Effector memory CD4-positive, alpha-beta T cell (primary cell): ENCODE measurements around the gene AKAP8L.

Experiments
- DNase-seq, 3 donors: peaks; one replicate each; pipeline ENCODE4 v3.0.0-alpha.2; 2020
- H3K27ac ChIP-seq: 2 replicates; pipeline ENCODE4 v1.7.0; 2013; ENCODE audit warnings: mild to moderate bottlenecking, low read length, moderate library complexity; ENCODE audit not compliant: insufficient read depth, poor library complexity, severe bottlenecking
- H3K27me3 ChIP-seq: replicated peaks from 2 replicates; pipeline ENCODE4 v1.7.0; 2013; ENCODE audit warnings: mild to moderate bottlenecking, low read length; ENCODE audit not compliant: insufficient read depth, control insufficient read depth, poor library complexity, severe bottlenecking
- H3K36me3 ChIP-seq: 2 replicates; pipeline ENCODE4 v1.7.0; 2013; ENCODE audit warnings: mild to moderate bottlenecking, low read length, moderate library complexity; ENCODE audit not compliant: control insufficient read depth, insufficient read depth
- H3K4me1 ChIP-seq: 2 replicates; pipeline ENCODE4 v1.7.0; 2013; ENCODE audit warnings: low read length, mild to moderate bottlenecking; ENCODE audit not compliant: control insufficient read depth, insufficient read depth, poor library complexity, severe bottlenecking
- H3K4me3 ChIP-seq: 2 replicates; pipeline ENCODE4 v1.7.0; 2013; ENCODE audit warnings: low read length, low read depth, mild to moderate bottlenecking; ENCODE audit not compliant: insufficient read depth, poor library complexity, severe bottlenecking
- H3K9me3 ChIP-seq: 2 replicates; pipeline ENCODE4 v1.7.0; 2013; ENCODE audit warnings: mild to moderate bottlenecking, low read length, moderate library complexity; ENCODE audit not compliant: control insufficient read depth

Gene AKAP8L

DNA sequence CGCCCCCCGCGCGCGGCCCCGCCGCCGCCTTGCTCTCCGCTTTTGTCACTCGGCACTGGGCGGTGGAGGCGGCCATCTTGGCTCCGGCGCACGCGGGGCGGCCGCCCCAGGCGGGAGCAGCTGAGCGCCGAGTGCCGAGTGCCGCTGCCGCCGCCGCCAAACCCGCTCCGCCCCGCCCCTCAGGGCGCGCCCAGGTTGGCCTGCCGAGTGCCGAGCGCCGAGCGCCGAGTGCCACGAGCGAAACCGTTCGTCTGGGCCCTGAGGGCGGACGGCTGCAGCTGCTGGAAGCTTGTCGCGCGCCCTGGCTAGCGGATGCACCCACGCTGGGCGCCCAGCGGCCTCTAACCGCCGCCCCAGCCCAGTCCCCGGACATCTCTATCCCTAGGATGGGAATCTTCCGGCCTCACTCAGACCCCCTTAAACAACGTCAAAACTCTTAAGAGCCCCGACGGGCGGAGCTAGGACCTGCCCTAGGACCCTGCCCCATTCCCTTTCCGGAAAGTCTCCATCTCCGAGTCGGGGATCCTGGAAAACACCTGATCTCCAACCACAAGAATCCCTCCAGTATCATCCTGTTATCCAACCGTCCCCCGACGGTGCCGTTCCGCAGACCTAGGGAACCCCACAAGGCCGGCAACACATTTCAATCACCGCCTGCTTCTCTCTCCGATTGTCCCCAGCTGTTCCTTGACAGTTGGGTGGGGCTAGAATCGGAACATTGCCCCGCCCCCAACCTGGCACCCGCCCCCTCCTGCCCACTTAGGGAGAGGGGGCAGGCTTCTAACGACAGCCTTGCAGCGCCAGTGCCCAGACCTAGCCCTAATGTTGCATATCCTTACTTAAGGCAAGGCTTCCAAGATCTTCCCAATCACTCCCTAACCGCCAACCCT lies 14.1 kb upstream of the AKAP8L start:
- Histone ChIP-seq H3K4me1 (peaks cover 18% of the 10 kb centered on the region), H3K9me3 (no peaks in the 10 kb centered on the region), H3K27ac (peak overlapping the region; percentile 64), H3K36me3 (peaks cover 9% of the 10 kb centered on the region), H3K27me3 (no peaks in the 10 kb centered on the region), H3K4me3 (peak overlapping the region; percentile 60)
- DNase-seq: peak; percentile 82 to 86 (median 84)

DNA sequence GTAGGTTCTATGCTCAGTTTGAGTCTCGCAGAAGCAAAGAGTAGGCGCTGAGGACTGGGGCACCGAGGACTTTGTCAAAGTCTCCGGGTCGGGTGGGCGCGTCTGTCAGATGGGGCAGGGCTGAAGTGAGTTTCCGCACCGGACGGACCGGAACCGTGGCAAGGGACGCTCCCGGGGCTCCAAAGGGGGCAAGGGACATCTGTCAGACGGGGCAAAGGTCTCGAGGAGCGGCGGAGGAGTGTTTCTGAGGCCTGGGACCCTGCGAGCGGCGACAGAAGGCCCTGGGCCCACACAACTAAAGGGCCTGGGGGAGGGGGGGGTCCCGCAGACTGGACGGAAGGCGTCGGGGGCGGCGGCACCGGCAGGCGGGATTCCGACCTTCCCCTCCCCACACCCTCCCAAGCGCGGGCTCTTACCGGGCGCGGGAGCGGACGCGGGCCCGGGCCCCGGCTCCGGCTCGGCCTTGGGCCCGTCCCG lies 13.3 kb upstream of the AKAP8L start:
- no peak for DNase-seq
- H3K36me3 ChIP-seq: peaks cover 16% of the 10 kb centered on the region
- H3K27ac ChIP-seq: peak overlapping the region; percentile 66
- peak overlapping the region; percentile 63 for H3K4me3 ChIP-seq
- no peaks in the 10 kb centered on the region for H3K27me3 ChIP-seq
- H3K4me1 ChIP-seq: peaks cover 18% of the 10 kb centered on the region
- H3K9me3 ChIP-seq: no peaks in the 10 kb centered on the region

DNA sequence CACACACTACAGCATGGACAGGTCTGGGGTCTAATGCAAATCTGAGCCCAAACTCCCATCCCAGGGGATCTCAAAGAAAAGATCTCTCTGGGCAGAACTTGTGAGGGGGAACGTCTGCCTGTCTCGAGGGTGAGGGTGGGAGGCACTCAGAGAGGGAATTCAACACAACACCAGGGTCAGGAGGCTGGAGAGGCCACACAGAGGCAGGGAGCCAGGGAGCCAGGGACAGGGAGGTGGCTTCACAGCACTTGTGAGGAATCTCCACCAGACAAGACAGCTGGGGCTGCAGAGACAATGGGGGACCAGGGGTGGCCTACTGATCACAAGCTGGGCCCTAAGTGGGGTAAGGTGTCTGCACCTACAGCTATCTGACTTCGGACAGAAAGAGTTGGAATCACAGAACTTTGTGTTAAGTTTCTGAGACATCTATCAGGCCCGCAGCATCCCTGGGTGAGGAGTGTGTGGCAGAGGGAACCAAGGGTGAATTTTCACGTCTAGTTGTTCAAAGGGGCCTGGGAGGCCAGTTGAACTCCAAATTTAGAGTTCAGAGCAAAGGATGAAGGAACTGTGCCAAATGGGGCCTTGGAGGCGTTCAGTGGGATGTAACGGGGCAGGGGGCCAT lies 12.7 kb upstream of the AKAP8L start:
- H3K36me3 ChIP-seq: peaks cover 22% of the 10 kb centered on the region
- H3K4me3 ChIP-seq: peak overlapping the region; percentile 63
- H3K27ac ChIP-seq: peak overlapping the region; percentile 66
- no peaks in the 10 kb centered on the region for H3K9me3 ChIP-seq
- no peak for DNase-seq
- H3K4me1 ChIP-seq: peaks cover 18% of the 10 kb centered on the region
- H3K27me3 ChIP-seq: no peaks in the 10 kb centered on the region

DNA sequence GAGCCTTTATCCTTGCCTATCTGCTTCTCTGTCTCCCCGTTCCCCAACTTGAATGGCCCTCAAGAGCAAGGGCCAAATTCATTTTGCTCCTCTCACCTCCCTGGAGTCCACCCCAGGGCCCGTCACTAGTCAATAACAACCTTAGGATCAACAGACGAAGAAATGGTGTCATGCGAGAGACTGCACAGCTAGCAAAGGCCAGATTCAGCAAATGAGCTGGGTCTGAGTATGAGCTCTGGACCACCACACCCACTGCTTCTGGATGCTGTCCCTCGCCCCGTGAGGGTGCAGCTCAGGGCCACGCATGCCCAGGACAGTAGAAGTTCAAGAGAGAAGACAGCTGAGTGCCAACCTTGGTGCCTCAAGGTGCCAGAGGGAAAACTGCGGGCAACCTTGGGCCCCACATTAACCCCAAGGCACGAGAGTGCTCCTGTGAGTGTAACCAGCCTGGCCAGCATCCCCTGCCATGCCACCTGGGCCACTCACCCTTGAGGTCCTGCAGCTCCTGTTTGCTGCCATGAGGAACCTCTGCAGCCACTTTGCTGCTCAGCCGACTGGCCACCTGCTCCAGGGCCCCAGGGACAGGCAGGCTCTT lies 11.8 kb upstream of the AKAP8L start:
- H3K4me1 ChIP-seq: peaks cover 18% of the 10 kb centered on the region
- H3K27me3 ChIP-seq: no peaks in the 10 kb centered on the region
- peaks cover 26% of the 10 kb centered on the region for H3K36me3 ChIP-seq
- H3K9me3 ChIP-seq: no peaks in the 10 kb centered on the region
- no peak overlapping the region for H3K4me3 ChIP-seq
- DNase-seq: no peak
- no peak overlapping the region for H3K27ac ChIP-seq

DNA sequence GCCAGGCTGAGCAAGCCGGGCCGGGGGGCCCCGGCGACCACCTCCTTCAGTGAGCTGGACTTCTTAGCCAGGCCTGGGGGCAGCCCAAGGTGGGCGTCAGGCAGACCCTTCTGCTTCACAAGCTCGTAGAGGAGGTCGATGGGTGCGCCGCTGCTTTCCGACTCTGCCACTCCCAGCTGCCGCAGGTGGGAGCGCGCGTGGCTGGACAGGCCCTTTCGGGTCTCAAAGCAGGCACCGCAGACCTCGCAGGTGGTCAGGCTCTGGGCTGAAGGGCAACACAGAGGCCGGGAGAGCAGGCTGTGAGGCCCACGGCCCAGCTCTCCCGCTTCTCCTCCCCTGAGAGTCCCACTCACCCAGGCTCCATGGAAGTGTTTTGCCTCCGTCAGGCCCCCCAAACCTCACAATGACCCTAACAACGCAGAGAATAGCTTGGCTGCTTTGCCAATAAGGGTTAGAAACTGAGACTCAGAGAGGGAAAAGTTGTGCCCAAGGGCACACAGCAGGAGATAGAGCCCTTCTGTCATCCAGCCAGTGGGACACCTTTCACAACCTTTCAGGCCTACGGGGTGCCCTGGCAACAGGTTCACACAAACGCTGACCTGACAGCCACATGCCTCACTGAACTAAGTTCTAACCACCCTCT lies 11.2 kb upstream of the AKAP8L start:
- Histone ChIP-seq H3K4me3 (no peak overlapping the region), H3K36me3 (peaks cover 32% of the 10 kb centered on the region), H3K9me3 (no peaks in the 10 kb centered on the region), H3K27ac (no peak overlapping the region), H3K4me1 (peaks cover 18% of the 10 kb centered on the region), H3K27me3 (no peaks in the 10 kb centered on the region)
- no peak for DNase-seq

DNA sequence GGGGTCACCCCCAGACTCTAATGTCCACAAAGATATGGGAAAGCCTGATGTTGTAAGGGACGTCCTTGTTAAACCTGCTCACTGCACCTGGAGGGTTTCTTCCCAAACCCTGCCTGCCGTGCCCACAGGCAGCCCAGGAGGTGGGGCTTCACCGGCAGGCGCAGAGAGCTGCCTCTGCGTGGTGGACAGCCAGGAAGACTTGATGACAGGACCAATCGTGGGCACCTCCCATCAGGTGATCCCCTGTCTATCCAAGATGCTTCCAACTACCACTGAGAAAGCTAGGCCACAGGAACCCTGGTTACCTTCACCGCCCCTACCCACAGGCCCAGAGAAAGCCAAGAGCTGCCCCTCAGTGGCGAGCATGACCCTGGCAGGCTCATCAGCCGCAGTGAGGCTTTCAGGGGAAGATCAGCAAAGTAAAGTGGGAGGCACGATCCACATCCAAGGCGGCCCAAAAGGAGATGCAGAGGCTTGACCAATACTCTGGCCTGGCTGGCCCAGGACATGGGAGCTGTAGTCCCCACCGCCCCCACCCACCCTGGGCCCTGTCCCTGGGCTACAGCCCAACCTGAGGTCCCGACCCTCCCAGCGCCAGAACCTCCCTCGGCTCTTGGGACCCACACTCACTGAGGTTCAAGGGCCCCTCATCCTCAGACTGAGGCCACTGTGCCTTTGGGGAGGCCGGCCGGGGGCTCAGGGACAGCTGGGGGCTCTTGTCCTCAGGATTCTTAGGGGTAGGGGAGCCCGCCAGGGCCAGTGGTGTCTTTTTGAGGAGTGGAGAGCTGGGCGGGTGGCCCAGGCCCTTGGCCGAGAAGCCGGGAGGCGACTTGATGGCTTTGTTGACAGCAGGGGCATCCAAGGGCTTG lies 10.4 kb upstream of the AKAP8L start:
- Histone ChIP-seq H3K9me3 (no peaks in the 10 kb centered on the region), H3K4me1 (peaks cover 18% of the 10 kb centered on the region), H3K4me3 (no peak overlapping the region), H3K27me3 (no peaks in the 10 kb centered on the region), H3K36me3 (peaks cover 38% of the 10 kb centered on the region), H3K27ac (no peak overlapping the region)
- no peak for DNase-seq

DNA sequence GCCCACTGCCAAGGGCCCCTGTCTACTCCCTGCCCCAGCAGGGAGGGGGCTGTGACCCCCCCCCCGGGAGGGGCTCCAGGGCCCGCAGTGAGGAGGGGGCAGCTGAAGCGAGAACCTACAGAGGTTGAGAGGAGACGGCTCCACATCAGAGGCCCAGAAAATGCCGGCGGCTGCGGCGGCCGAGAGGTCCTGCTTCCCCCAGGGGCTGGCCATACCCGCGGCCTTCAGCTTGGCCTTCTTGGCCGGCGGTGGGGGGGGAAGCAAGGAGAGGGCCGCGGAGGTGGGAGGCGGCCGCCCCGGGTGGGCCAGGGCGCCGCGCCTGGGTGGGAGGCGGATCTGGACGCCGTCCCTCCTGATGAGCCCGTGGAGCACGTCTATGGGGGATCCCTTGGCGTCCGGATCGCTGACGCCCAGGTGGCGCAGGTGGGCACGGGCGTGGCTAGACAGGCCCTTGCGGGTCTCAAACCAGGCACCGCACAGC lies 9.2 kb upstream of the AKAP8L start:
- Histone ChIP-seq H3K27me3 (no peaks in the 10 kb centered on the region), H3K27ac (no peak overlapping the region), H3K9me3 (no peaks in the 10 kb centered on the region), H3K4me3 (no peak overlapping the region), H3K36me3 (peaks cover 49% of the 10 kb centered on the region), H3K4me1 (peaks cover 14% of the 10 kb centered on the region)
- no peak for DNase-seq

DNA sequence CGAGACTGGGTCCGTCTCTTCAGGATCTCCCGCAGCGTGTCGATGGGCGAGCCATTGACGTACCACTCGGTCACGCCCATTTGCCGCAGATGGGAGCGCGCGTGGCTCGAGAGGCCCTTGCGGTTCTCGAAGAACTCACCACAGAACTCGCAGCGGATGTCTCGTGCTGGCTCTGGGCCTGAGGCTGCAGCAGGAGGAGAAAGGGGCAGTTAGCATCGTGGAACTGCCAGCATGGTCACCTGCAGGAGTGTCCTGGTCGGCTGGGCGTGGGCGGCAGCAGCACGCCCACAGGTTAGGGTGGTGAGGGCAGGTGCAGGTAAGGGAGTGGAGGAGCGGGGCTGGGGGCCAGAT lies 8.5 kb upstream of the AKAP8L start:
- Histone ChIP-seq H3K27me3 (no peaks in the 10 kb centered on the region), H3K4me1 (peaks cover 14% of the 10 kb centered on the region), H3K4me3 (no peak overlapping the region), H3K9me3 (no peaks in the 10 kb centered on the region), H3K36me3 (peaks cover 56% of the 10 kb centered on the region), H3K27ac (no peak overlapping the region)
- DNase-seq: no peak
